Measurements from ENCODE around the gene ITGA2B.

DNA sequence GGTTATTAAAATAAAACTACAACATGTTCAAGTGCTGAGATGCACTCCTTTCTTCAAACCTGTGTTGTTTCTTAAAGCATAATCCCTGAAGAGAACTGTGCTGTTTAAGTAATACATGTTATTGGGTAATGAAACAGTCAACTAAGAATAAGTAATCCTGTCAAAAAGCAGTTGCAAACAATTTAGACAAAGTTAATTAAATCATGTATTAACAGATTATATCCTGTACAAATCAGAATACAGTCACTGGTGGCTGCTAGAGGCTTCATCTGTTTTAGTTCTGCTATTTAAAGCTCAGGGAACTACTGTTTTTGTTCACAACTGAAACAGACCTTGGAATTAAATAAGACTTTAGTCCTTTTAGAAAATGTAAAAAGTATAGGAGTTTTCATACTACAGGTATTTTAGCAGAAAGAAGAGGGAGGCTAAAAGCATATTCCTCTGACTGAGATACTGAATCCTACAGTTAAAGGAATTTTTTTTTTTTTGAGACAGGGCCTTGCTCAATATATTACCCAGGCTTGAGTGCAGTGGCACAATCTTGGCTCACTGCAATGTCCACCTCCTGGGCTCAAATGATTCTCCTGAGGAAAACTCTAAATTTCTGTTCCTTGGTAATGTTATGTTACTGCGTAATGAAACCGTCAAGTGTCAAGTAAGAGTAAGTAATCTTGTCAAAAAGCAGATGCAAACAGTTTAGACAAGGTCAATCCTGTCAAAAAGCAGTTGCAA lies 27.3 kb upstream of the ITGA2B start:
- TF ChIP-seq POLR2A (IDR thresholded peaks at IDR 0.05; ENCODE audit: low read depth, low read length), result no peak
- TF ChIP-seq POLR2AphosphoS5 (IDR thresholded peaks at IDR 0.05; ENCODE audit: low read depth, low read length), result no peak
- TF ChIP-seq TAF1 (IDR thresholded peaks at IDR 0.05; ENCODE audit: borderline replicate concordance, low read depth, low read length), result no peak
